HepG2 (cell line): Measurements from ENCODE around the gene ACOT8. TPM values are rescaled to one million over a fixed set of nuclear protein-coding genes. Genes with fewer than 3 reads are reported as not detected.

Experiments
- ARID4A ChIP-seq: sonication (generic); formaldehyde crosslinking; IDR thresholded peaks from 2 replicates; pipeline ENCODE4 v1.5.0; 2020; ENCODE audit warnings: mild to moderate bottlenecking, missing genetic modification reagents, borderline replicate concordance
- ATF1 ChIP-seq: IDR thresholded peaks from 2 replicates; pipeline ENCODE4 v1.6.1; 2016; ENCODE audit warnings: mild to moderate bottlenecking, control low read depth
- EP300 ChIP-seq, 3 experiments: sonication (generic) in 1 of 3; formaldehyde crosslinking in 1 of 3; IDR thresholded peaks; 2 replicates each; pipeline versions ENCODE4 v1.5.1 to v1.6.1; 2011 to 2020; ENCODE audit warnings: low read depth in 2 of 3, low read length in 2 of 3, borderline replicate concordance in 1 of 3, improper control_type of control experiment in 1 of 3, mild to moderate bottlenecking in 1 of 3, missing genetic modification reagents in 1 of 3, moderate library complexity in 1 of 3
- ERF ChIP-seq: IDR thresholded peaks from 2 replicates; pipeline ENCODE4 v1.6.1; 2018; ENCODE audit warnings: missing biosample characterization, missing genetic modification reagents
- KLF9 ChIP-seq: IDR thresholded peaks from 2 replicates; pipeline ENCODE4 v1.6.1; 2016; ENCODE audit warnings: low read depth
- MAF1 ChIP-seq: sonication (generic); formaldehyde crosslinking; IDR thresholded peaks from 2 replicates; pipeline ENCODE4 v1.5.0; 2020; ENCODE audit warnings: missing genetic modification reagents, borderline replicate concordance
- NR2C2 ChIP-seq: sonication (generic); formaldehyde crosslinking; IDR thresholded peaks from 2 replicates; pipeline ENCODE4 v1.4.0; 2020; ENCODE audit warnings: missing genetic modification reagents, mild to moderate bottlenecking, moderate library complexity, borderline replicate concordance
- POLR2A ChIP-seq, 2 experiments: IDR thresholded peaks; 2 replicates each; pipeline ENCODE4 v1.6.1; 2011; ENCODE audit warnings: low read depth in 2 of 2, low read length in 2 of 2, mild to moderate bottlenecking in 1 of 2, moderate library complexity in 1 of 2; ENCODE audit not compliant: insufficient read depth in 1 of 2
- SP2 ChIP-seq: sonication (generic); formaldehyde crosslinking; IDR thresholded peaks from 2 replicates; pipeline ENCODE4 v1.5.1; 2020; ENCODE audit warnings: mild to moderate bottlenecking, missing genetic modification reagents
- ZGPAT ChIP-seq: IDR thresholded peaks from 2 replicates; pipeline ENCODE4 v1.6.1; 2016; ENCODE audit warnings: mild to moderate bottlenecking
- ZNF142 ChIP-seq: sonication (generic); formaldehyde crosslinking; IDR thresholded peaks from 2 replicates; pipeline ENCODE4 v1.4.0; 2020; ENCODE audit warnings: missing genetic modification reagents
- ZNF24 ChIP-seq: fragments of 450-650 bp; IDR thresholded peaks from 2 replicates; pipeline ENCODE4 v1.6.1; 2017; ENCODE audit warnings: antibody characterized with exemption, mild to moderate bottlenecking
- ZNF660 ChIP-seq: sonication (generic); formaldehyde crosslinking; IDR thresholded peaks from 2 replicates; pipeline ENCODE4 v1.5.1; 2020; ENCODE audit warnings: mild to moderate bottlenecking, low read depth, missing genetic modification reagents, borderline replicate concordance
- ZNF878 ChIP-seq: sonication (generic); formaldehyde crosslinking; IDR thresholded peaks from 2 replicates; pipeline ENCODE4 v1.8.1; 2023; ENCODE audit warnings: mild to moderate bottlenecking, missing genetic modification reagents, moderate library complexity
- polyA plus RNA-seq, 8 experiments: library from polyadenylated mRNA; depleted of rRNA in 3 of 8; stranded (reverse) in 7 of 8; unstranded in 1 of 8; fragments of >200 nt; fragmentation: Illumina TruSeq in 4 of 8; extraction: Trizol in 4 of 8; gene quantifications; 2 replicates each; pipeline versions ENCODE4 v1.2.1 to v1.2.3, GENCODE V29; 2011 to 2016; ENCODE audit warnings: low read depth in 4 of 8, missing spikeins in 1 of 8, mixed read lengths in 1 of 8; ENCODE audit not compliant: insufficient read depth in 1 of 8
- total RNA-seq, 5 experiments: library from RNA; depleted of rRNA; stranded (reverse); fragments of >200 nt; fragmentation: Illumina TruSeq; extraction: Trizol; gene quantifications; 2 replicates each; pipeline ENCODE4 v1.2.3, GENCODE V29; 2016; ENCODE audit warnings: low read depth in 1 of 5

The ACOT8 gene
- total and polyA plus RNA-seq, 2 of the 13 experiments (the other 11 are each of a cell fraction or from before 2014, with no cell fraction given) = 31.4 to 45.5 TPM

- TF ChIP-seq ZNF142 = no peak
- no peak for TF ChIP-seq EP300 (IDR thresholded peaks at IDR 0.05; ENCODE audit: low read depth in 2 of 2, low read length in 2 of 2)
- TF ChIP-seq EP300 (CRISPR knock-in tag; IDR thresholded peaks at IDR 0.05; ENCODE audit: borderline replicate concordance) = 0 out of 2 replicates have a peak, but pooled peaks have one; percentile 36
- TF ChIP-seq ATF1 (CRISPR knock-in tag) = no peak
- TF ChIP-seq ZGPAT (CRISPR knock-in tag) = peak; percentile 35; the same call in 1 of the 2 replicates
- TF ChIP-seq ZNF660 (CRISPR knock-in tag) = no peak
- TF ChIP-seq ZNF878 (CRISPR knock-in tag) = no peak
- TF ChIP-seq ZNF24 = no peak
- no peak for TF ChIP-seq KLF9 (CRISPR knock-in tag)
- peak; percentile 59; the same call in 1 of the 2 replicates for TF ChIP-seq NR2C2 (CRISPR knock-in tag)
- peak; percentile 27; the same call in 1 of the 2 replicates for TF ChIP-seq ERF (CRISPR knock-in tag)
- TF ChIP-seq SP2 (CRISPR knock-in tag) = peak; percentile 65
- TF ChIP-seq MAF1 (CRISPR knock-in tag) = no peak
- TF ChIP-seq ARID4A (CRISPR knock-in tag) = no peak; the same call in 1 of the 2 replicates
- TF ChIP-seq POLR2A (IDR thresholded peaks at IDR 0.05; ENCODE audit: insufficient read depth in 1 of 2, low read depth in 2 of 2, low read length in 2 of 2) = no peak
Measured at GRCh38 chr20:45823949-45824835, 33.0 kb downstream of the ACOT8 start (continued).
